ENCODE measurements around the gene ABO.
"Not testable (repeated sequence)": the region's sequence is repeated elsewhere in the genome, so short reads cannot be mapped to it uniquely, and the experiment has no call there.

ABO gene

GRCh38 chr9:133275105-133276000 lies at the start of gene ABO:
ABO (minus strand) TSS chr9:133275201.
- DNase-seq (ENCODE audit: low read depth in 2 of 2) = no peak

- DNase-seq (ENCODE audit: low read depth in 2 of 2) = no peak
These were observed 49.1 kb upstream of the ABO start for GRCh38 chr9:133323991-133324703.

GRCh38 chr9:133323211-133323610 lies 48.2 kb upstream of the ABO start:
- DNase-seq (ENCODE audit: low read depth in 2 of 2) = no peak

GRCh38 chr9:133322701-133323100 lies 47.7 kb upstream of the ABO start:
- no peak for DNase-seq (ENCODE audit: low read depth in 2 of 2)

- no peak for DNase-seq (ENCODE audit: low read depth in 2 of 2)
These were observed 46.5 kb upstream of the ABO start for GRCh38 chr9:133321411-133321935.

- DNase-seq (ENCODE audit: low read depth in 2 of 2) = no peak
These were observed 45.5 kb upstream of the ABO start for GRCh38 chr9:133320421-133320881.

GRCh38 chr9:133317551-133317950 lies 42.5 kb upstream of the ABO start:
- DNase-seq (ENCODE audit: low read depth in 2 of 2) = not testable (repeated sequence)

- no peak for DNase-seq (ENCODE audit: low read depth in 2 of 2)
These were observed 41.0 kb upstream of the ABO start for GRCh38 chr9:133315997-133316396.

GRCh38 chr9:133309608-133310007 lies 34.6 kb upstream of the ABO start:
- no peak for DNase-seq (ENCODE audit: low read depth in 2 of 2)

GRCh38 chr9:133307301-133307700 lies 32.3 kb upstream of the ABO start:
- no peak for DNase-seq (ENCODE audit: low read depth in 2 of 2)

GRCh38 chr9:133306242-133307204 lies 31.5 kb upstream of the ABO start:
- no peak for DNase-seq (ENCODE audit: low read depth in 2 of 2)

GRCh38 chr9:133305731-133306130 lies 30.7 kb upstream of the ABO start:
- DNase-seq (ENCODE audit: low read depth in 2 of 2) = no peak

GRCh38 chr9:133304477-133305377 lies 29.7 kb upstream of the ABO start:
- no peak for DNase-seq (ENCODE audit: low read depth in 2 of 2)

- DNase-seq (ENCODE audit: low read depth in 2 of 2) = no peak
These were observed 29.1 kb upstream of the ABO start for GRCh38 chr9:133304158-133304470.

- no peak for DNase-seq (ENCODE audit: low read depth in 2 of 2)
These were observed 28.5 kb upstream of the ABO start for GRCh38 chr9:133303266-133304157.

- DNase-seq (ENCODE audit: low read depth in 2 of 2) = no peak
These were observed 26.5 kb upstream of the ABO start for GRCh38 chr9:133301253-133302230.

- DNase-seq (ENCODE audit: low read depth in 2 of 2) = not testable (repeated sequence)
These were observed 25.0 kb upstream of the ABO start for GRCh38 chr9:133299996-133300395.

GRCh38 chr9:133294257-133294656 lies 19.3 kb upstream of the ABO start:
- no peak for DNase-seq (ENCODE audit: low read depth in 2 of 2)

All from stimulated activated CD4-positive, alpha-beta T cell treated with anti-CD3 and anti-CD28 coated beads, Interleukin-12 subunit alpha, Interleukin-12 subunit beta, amount 100 ng/mL, for 24 hours (primary cell).